ENCODE measurements around the gene MMP19.
A peak's percentile ranks its signal among the peaks of the same experiment; 100 is the strongest.

The MMP19 gene

DNA sequence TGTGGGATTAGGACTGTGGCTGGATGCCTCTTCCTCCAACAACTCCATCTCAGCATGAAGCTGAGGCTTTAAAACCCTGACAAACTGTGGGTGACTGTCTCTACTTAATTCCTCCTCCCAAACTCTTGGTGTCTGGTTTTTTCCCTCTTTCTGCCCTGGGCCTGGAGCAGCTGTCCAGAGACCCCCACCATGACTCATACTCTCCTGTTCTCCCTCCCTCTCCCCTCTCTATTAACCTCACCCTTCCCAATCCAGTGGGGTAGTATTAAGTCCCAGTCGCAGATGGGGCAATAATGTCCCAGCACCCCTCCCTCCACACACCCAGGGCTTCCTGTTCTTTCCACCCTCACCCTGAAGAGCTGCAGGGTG, 11.3 kb downstream of the MMP19 start:
- H3K36me3 ChIP-seq (replicated peaks), result peaks cover 2% of the 10 kb centered on the region; the same call in 1 of the 2 replicates
- H3K9me3 ChIP-seq, result no peaks in the 10 kb centered on the region
- no peak for DNase-seq (ENCODE audit: low spot score in 2 of 2)
- no peak overlapping the region for H3K4me3 ChIP-seq
- in situ Hi-C loops (cut with MboI; ENCODE audit: low sequenced_read_pairs), result no loop called here
- peaks cover 19% of the 10 kb centered on the region for H3K4me1 ChIP-seq
- H3K27me3 ChIP-seq (ENCODE audit: low read depth), result no peaks in the 10 kb centered on the region

DNA sequence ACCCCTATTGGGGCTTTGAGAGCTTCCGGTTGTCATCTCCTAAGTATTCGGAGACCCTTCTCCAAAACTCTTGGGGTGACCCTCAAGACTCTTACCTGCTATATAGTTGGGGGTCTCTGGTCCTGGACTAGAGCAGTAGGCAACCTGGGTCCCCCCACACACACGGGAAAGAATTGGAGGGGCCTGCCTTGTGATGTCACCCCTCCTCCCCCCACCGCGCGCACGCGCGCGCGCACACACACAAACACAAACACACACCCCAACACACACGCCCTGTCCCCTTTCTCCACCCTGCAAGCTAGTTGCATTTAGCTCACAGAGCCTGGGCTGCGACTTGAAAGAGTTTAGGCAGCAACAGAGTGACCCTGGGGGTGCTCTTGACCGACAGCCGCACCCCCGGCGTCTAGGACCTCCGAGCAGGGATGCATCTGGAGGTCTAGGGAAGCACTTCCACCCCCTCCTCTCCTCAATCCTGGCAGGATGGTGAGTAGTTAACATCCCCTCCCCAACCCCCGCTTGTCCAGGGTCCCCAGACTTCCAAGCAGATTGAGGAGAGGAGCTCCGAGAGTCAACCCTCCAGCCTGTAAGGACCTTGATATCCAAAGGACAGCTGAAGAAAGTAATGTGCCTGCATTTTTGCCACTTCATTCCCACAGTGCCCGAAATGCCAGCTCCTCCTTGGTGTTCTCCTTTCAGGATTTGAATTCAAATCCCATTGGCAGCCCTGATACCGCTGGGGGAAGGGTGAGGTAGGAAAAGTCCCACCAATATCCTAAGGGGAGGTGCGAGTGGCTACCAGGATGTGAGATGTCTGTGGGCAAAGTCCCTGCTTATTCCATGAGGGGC, 11.9 kb downstream of the MMP19 start:
- Histone ChIP-seq H3K4me1 (peaks cover 21% of the 10 kb centered on the region), H3K36me3 (replicated peaks) (peaks cover 4% of the 10 kb centered on the region), H3K4me3 (peak overlapping the region; percentile 79), H3K27me3 (ENCODE audit: low read depth) (no peaks in the 10 kb centered on the region), H3K9me3 (no peaks in the 10 kb centered on the region)
- in situ Hi-C loops (cut with MboI; ENCODE audit: low sequenced_read_pairs), result no loop called here
- DNase-seq (ENCODE audit: low spot score in 2 of 2), result peak; percentile 38 to 73

DNA sequence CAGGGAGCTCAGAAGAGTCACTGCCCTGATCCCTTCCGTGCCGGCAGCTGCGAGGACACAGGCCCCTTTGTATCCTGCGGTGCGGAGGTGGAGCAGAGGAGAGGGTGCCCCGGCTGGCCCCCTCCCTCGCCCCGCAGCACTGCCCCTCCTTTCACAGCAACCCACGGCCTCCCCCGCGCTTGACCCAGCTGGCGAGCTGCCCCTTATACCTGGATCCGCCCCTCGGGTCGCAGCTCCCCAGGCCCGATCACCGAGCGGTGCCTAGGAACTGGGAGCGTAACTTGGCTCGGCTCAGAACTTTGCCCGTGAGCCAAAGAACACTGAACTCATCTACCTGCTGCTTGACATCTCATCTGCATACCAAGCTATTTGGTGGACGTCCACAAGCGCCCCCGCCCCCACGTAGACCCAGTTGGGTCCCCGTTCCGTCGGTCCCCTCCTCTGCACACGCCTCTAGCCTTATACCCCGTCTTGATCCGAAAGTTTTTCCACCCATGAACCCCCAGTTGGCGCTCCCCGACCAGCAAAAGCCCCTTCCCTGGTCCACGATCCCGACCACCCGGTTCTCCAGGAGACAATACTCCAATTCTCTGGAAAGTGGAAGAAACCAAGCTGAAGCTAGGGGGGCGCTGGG, 12.7 kb downstream of the MMP19 start:
- in situ Hi-C loops (cut with MboI; ENCODE audit: low sequenced_read_pairs), result no loop called here
- DNase-seq (ENCODE audit: low spot score in 2 of 2), result peak in 1 of 2 experiments; percentile 59
- peaks cover 24% of the 10 kb centered on the region for H3K4me1 ChIP-seq

DNA sequence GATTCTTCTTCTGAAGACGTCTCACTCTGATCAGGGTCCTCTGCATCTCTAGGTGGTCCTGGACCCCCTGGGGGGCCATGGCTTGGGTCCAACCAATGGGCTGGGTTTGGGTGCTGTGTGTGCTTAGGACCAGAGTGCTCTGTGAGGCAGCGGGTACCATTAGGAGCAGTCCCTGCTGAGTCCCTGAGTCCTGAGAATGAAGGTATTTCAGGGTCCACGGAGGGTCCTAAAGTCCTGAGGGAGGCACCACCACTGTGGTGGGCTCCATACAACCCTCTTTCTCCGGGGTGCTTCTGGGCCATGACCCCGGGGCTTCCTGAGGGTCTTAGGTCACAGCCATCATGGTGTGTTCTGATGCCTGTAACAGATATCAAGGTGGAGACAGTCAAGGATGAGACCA, 14.4 kb downstream of the MMP19 start:
- Histone ChIP-seq H3K4me3 (peak overlapping the region; percentile 79), H3K36me3 (replicated peaks) (peaks cover 5% of the 10 kb centered on the region), H3K27me3 (ENCODE audit: low read depth) (no peaks in the 10 kb centered on the region), H3K4me1 (peaks cover 24% of the 10 kb centered on the region), H3K9me3 (no peaks in the 10 kb centered on the region)
- DNase-seq (ENCODE audit: low spot score in 2 of 2), result no peak
- in situ Hi-C loops (cut with MboI; ENCODE audit: low sequenced_read_pairs), result no loop called here

More for the DNA sequence above, 12.7 kb downstream of the MMP19 start:
- H3K27me3 ChIP-seq (ENCODE audit: low read depth), result no peaks in the 10 kb centered on the region
- H3K9me3 ChIP-seq, result no peaks in the 10 kb centered on the region
- H3K36me3 ChIP-seq (replicated peaks), result peaks cover 4% of the 10 kb centered on the region
- H3K4me3 ChIP-seq, result peak overlapping the region; percentile 79

DNA sequence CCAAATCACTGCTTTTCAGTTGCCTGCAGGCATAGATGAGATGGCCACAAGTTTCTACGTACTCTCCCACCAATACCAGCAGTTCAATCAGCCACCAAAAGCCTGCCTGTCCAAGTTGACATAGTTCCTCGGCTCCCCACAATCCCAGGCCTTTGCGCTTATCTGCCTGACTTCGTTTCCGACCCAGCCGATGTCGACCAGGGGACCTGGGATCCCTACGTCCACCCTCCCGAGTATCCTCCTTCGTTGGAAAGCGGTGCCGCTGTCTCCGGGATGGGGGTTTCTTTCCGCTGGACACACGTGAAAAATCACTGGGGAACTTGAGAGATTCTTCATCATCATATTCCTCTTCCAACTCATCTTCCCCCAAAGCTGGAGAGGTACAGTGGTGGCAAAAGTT, 14.9 kb downstream of the MMP19 start:
- no peaks in the 10 kb centered on the region for H3K27me3 ChIP-seq (ENCODE audit: low read depth)
- H3K4me3 ChIP-seq, result peak overlapping the region; percentile 79; the same call in 1 of the 2 replicates

DNA sequence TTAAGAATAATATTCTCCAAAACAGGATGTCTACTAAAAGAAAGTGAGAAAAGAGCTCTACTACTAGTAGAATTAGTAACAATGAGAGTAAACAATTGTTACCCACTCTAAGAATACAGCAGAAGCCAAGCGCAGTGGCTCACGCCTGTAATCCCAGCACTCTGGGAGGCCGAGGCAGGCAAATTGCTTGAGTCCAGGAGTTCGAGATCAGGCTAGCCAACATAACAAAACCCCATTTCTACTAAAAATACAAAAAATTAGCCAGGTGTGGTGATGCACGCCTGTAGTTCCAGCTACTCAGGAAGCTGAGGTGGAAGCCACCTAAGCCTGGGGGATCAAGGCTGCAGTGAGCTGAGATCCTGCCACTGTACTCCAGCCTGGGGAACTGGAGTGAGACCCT, 18.0 kb downstream of the MMP19 start:
- Histone ChIP-seq H3K9me3 (no peaks in the 10 kb centered on the region), H3K4me3 (no peak overlapping the region), H3K36me3 (replicated peaks) (peaks cover 40% of the 10 kb centered on the region), H3K4me1 (peaks cover 18% of the 10 kb centered on the region), H3K27me3 (ENCODE audit: low read depth) (no peaks in the 10 kb centered on the region)
- no peak for DNase-seq (ENCODE audit: low spot score in 2 of 2)
- in situ Hi-C loops (cut with MboI; ENCODE audit: low sequenced_read_pairs), result no loop called here

More for the DNA sequence above, 14.9 kb downstream of the MMP19 start:
- Histone ChIP-seq H3K4me1 (peaks cover 24% of the 10 kb centered on the region), H3K36me3 (replicated peaks) (peaks cover 10% of the 10 kb centered on the region), H3K9me3 (no peaks in the 10 kb centered on the region)
- in situ Hi-C loops (cut with MboI; ENCODE audit: low sequenced_read_pairs), result no loop called here
- DNase-seq (ENCODE audit: low spot score in 2 of 2), result no peak

DNA sequence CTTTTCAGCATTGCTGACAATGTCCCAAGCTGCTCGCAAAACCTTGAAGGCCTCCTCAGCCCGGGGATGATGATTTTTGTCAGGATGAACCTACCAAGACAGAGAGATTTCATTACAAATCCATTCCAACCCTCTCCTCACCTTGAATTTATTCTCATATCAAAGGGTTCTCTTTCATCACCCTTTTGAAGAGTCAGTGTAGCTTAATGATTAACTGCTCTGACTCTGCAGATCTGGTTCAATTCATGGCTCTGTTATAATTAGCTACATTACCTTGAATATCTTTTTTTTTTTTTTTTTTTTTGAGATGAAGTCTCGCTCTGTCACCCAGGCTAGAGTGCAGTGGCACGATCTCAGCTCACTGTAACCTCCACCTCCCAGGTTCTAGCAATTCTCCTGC, 19.3 kb downstream of the MMP19 start:
- Histone ChIP-seq H3K27me3 (ENCODE audit: low read depth) (no peaks in the 10 kb centered on the region), H3K4me3 (no peak overlapping the region), H3K4me1 (peaks cover 12% of the 10 kb centered on the region), H3K9me3 (no peaks in the 10 kb centered on the region), H3K36me3 (replicated peaks) (peaks cover 47% of the 10 kb centered on the region)
- DNase-seq (ENCODE audit: low spot score in 2 of 2), result no peak
- in situ Hi-C loops (cut with MboI; ENCODE audit: low sequenced_read_pairs), result no loop called here

DNA sequence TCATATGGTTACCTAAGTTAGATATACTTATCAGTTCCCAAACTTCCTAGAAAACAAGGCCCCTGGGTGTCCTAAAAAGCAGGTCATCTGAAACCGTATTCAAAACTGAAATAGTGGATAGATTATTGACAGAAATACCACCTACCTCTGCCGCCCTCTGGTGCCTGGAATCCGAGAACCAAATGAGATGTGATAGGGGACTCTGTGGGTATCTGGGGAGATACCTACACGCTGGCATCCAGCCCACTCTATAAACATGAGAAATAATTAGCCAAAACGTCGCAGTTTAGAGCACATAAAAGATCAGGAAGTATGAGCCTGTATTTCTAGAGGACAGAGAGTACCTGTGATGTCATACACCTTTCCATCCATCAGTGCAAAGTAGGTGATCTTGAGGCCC, 20.5 kb downstream of the MMP19 start:
- no peaks in the 10 kb centered on the region for H3K9me3 ChIP-seq
- no peak overlapping the region for H3K4me3 ChIP-seq
- in situ Hi-C loops (cut with MboI; ENCODE audit: low sequenced_read_pairs), result no loop called here
- H3K4me1 ChIP-seq, result peaks cover 5% of the 10 kb centered on the region
- H3K36me3 ChIP-seq (replicated peaks), result peaks cover 47% of the 10 kb centered on the region
- DNase-seq (ENCODE audit: low spot score in 2 of 2), result no peak
- no peaks in the 10 kb centered on the region for H3K27me3 ChIP-seq (ENCODE audit: low read depth)

DNA sequence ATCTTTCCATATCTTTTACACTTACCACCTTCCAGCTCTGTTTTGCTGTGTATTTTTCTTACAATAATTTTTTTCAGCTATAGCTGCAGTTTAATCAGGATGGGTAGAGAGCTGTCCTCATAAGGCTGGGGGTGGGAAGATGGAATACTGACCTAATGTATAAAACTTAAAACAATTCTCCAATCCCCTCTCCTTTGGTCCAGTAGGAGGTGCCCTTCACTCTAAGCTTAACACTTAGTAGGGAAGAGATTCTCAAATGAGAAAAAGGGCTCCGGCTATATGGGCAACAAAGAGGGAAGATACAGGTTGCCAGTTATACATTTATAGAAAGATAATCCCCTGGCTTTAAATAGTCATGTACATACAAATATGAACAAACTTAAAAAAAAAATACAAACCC, 22.1 kb downstream of the MMP19 start:
- H3K27me3 ChIP-seq (ENCODE audit: low read depth), result no peaks in the 10 kb centered on the region
- no peak overlapping the region for H3K4me3 ChIP-seq
- peaks cover 45% of the 10 kb centered on the region for H3K36me3 ChIP-seq (replicated peaks)
- in situ Hi-C loops (cut with MboI; ENCODE audit: low sequenced_read_pairs), result no loop called here
- H3K9me3 ChIP-seq, result no peaks in the 10 kb centered on the region
- DNase-seq (ENCODE audit: low spot score in 2 of 2), result no peak
- peaks cover 9% of the 10 kb centered on the region for H3K4me1 ChIP-seq

DNA sequence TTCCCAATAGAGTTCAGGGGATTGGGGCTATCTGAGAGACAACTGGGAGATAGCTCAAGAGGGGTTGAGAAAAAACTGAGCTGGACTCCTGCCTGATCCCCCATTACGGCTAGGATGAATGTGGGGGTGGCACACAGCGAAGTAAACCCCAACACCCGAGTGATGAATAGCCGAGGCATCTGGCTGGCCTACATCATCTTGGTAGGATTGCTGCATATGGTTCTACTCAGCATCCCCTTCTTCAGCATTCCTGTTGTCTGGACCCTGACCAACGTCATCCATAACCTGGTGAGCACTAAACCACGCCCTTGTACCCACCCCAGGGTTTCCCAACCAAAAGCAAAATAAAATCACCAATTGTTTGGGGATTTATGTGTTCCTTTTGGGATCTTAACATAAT, 23.9 kb downstream of the MMP19 start:
- DNase-seq (ENCODE audit: low spot score in 2 of 2), result no peak
- Histone ChIP-seq H3K36me3 (replicated peaks) (peaks cover 52% of the 10 kb centered on the region), H3K4me3 (peak overlapping the region; percentile 75), H3K4me1 (peaks cover 22% of the 10 kb centered on the region), H3K9me3 (no peaks in the 10 kb centered on the region), H3K27me3 (ENCODE audit: low read depth) (no peaks in the 10 kb centered on the region)
- in situ Hi-C loops (cut with MboI; ENCODE audit: low sequenced_read_pairs), result loop anchor here (5.0 kb wide), 1 partner anchor 108 kb away; the partner anchor contains the start of gene PYM1

DNA sequence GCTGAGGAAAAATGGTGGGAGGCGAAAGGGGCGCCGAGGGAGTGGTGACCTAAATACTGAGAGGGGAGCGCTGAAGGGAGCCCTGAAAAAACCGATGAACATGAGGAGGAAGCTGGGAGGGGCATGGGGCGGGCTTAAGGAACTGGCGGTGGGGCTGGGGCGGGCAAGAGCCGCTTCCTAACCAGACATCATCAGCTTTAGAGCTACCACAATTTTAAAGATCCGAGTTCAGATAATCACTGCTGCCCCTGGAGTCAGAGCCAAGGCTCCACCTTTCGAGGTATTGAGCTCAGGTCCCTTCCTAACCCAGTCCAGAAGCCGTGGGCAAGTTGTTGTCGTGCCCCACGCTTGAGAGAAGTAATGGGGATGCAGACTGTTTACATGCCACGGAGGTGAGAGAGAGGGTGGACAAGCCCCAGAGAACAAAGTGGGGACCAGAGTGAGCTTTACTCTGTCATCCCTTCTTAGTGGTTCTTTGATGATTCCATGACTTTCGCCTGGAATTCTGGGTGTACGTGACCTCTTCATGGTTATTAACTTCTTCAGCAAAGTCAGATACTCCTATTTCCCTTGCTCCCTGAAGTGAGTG, 24.5 kb downstream of the MMP19 start:
- in situ Hi-C loops (cut with MboI; ENCODE audit: low sequenced_read_pairs), result loop anchor here (5.0 kb wide), 1 partner anchor 109 kb away; the partner anchor contains the start of gene PYM1
- no peak for DNase-seq (ENCODE audit: low spot score in 2 of 2)
- peaks cover 24% of the 10 kb centered on the region for H3K4me1 ChIP-seq

DNA sequence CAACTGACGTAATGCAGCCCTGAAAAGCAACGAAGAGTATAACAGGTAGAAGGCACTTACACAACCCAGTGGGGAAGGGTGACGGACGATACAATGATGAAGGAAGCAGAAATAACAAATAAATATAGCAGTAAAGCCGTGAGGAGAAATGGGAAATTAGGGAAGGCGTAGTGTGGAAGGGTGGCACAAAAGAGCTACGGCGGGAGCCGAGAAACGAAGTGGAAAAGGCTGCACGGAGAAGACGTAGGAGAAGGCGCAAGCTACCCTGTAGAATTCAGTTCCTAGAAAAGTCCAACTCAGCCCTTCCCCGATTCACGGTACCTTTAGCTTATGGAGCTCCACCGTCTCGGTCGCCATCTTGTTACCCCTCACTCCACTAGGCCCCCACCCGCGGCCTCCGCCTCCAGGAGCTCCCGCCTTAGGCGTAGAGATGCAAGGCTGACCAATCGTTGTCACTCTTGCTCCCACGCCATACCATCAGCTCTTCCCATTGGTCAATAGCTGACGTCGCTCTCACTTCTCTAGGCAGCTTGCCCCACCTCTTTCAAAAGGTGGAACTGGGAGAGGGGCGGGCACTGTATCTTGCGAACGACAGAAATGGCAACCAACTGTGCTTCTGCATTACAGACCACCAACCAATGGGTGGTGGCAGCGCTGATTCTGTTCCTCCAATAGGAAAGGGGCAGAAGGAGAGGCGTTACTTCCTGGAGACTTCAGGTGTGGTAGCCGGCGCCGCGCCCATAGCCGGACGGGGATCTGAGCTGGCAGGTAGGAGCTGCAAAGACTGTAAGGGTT, 25.2 kb downstream of the MMP19 start, which contains the start of the genes ORMDL2 and SARNP:
ORMDL2 (plus strand) TSS at position 697 of the 795 bp plus-strand sequence. CDS start 959 bp downstream, outside the sequence.
SARNP (minus strand) TSS at position 380 of the 795 bp plus-strand sequence; CDS start at position 357, 23 bp downstream.
- in situ Hi-C loops (cut with MboI; ENCODE audit: low sequenced_read_pairs), result loop anchor here (5.0 kb wide), 1 partner anchor 110 kb away; the partner anchor contains the start of gene PYM1
- Histone ChIP-seq H3K4me1 (peaks cover 27% of the 10 kb centered on the region), H3K4me3 (peak within 1 kb of the TSS; percentile 75), H3K36me3 (replicated peaks) (peaks cover 47% of the 10 kb centered on the region), H3K27me3 (ENCODE audit: low read depth) (no peaks in the 10 kb centered on the region), H3K9me3 (no peaks in the 10 kb centered on the region)
- peak; percentile 98 to 100 for DNase-seq (ENCODE audit: low spot score in 2 of 2)

More for the DNA sequence above, 24.5 kb downstream of the MMP19 start:
- Histone ChIP-seq H3K36me3 (replicated peaks) (peaks cover 54% of the 10 kb centered on the region), H3K27me3 (ENCODE audit: low read depth) (no peaks in the 10 kb centered on the region), H3K4me3 (peak overlapping the region; percentile 75), H3K9me3 (no peaks in the 10 kb centered on the region)

DNA sequence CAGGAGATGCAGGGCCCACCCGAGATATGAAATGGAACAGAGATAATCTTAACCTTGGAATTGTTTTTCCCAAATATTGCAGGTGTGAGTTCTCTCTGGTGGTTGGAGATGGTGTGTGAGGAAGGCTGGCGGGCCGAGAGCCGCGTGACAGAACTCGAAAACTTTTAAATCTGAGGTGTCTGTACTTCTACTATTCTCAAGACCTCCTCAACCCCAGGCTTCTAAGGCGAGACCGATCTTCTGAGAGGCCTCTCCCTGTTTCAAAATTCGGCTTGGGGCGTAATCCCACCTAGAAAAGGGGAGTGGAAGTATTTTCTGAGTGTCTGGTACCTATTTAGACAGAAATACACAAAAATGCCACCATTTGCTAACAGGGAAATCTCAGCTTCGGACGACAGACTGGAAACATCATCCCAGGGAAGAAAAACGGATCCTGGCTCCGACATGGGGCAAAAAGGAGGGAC, 25.8 kb downstream of the MMP19 start:
- DNase-seq (ENCODE audit: low spot score in 2 of 2), result no peak
- in situ Hi-C loops (cut with MboI; ENCODE audit: low sequenced_read_pairs), result loop anchor here (5.0 kb wide), 1 partner anchor 110 kb away; the partner anchor contains the start of gene PYM1
- Histone ChIP-seq H3K27me3 (ENCODE audit: low read depth) (no peaks in the 10 kb centered on the region), H3K36me3 (replicated peaks) (peaks cover 40% of the 10 kb centered on the region), H3K4me1 (peaks cover 32% of the 10 kb centered on the region), H3K9me3 (no peaks in the 10 kb centered on the region), H3K4me3 (peak overlapping the region; percentile 75)
